ENCODE measurements around the gene SLC49A4. TPM values are rescaled to one million over a fixed set of nuclear protein-coding genes. Genes with fewer than 3 reads are reported as not detected.

Gene SLC49A4
- total RNA-seq, 4 donors from 2014 or later = 12.2 to 21.4 (median 15.9) TPM

- intact Hi-C loops (cut with DNase I) = no loop called here
- no peaks in the 10 kb centered on the region for H3K27me3 ChIP-seq
- H3K36me3 ChIP-seq = no peaks in the 10 kb centered on the region
- TF ChIP-seq POLR2A (IDR thresholded peaks at IDR 0.05) = no peak
- TF ChIP-seq, protein P1, sequence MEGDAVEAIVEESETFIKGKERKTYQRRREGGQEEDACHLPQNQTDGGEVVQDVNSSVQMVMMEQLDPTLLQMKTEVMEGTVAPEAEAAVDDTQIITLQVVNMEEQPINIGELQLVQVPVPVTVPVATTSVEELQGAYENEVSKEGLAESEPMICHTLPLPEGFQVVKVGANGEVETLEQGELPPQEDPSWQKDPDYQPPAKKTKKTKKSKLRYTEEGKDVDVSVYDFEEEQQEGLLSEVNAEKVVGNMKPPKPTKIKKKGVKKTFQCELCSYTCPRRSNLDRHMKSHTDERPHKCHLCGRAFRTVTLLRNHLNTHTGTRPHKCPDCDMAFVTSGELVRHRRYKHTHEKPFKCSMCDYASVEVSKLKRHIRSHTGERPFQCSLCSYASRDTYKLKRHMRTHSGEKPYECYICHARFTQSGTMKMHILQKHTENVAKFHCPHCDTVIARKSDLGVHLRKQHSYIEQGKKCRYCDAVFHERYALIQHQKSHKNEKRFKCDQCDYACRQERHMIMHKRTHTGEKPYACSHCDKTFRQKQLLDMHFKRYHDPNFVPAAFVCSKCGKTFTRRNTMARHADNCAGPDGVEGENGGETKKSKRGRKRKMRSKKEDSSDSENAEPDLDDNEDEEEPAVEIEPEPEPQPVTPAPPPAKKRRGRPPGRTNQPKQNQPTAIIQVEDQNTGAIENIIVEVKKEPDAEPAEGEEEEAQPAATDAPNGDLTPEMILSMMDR (IDR thresholded peaks at IDR 0.05) = no peak
- WGBS, 2 donors = 48 to 51% methylated on average over 3 of the region's 3 CpGs
- peaks cover under 1 to 61% (median 16%) of the 10 kb centered on the region in 3 donors for H3K4me1 ChIP-seq
- H3K4me3 ChIP-seq = no peak overlapping the region
- no peak for DNase-seq
- H3K9me3 ChIP-seq = no peaks in the 10 kb centered on the region
- peak overlapping the region in 3 of 4 donors; percentile 45 to 71 (median 49) for H3K27ac ChIP-seq
These were observed 5.9 kb downstream of the SLC49A4 start for GRCh38 chr3:122800706-122801237.

DNA sequence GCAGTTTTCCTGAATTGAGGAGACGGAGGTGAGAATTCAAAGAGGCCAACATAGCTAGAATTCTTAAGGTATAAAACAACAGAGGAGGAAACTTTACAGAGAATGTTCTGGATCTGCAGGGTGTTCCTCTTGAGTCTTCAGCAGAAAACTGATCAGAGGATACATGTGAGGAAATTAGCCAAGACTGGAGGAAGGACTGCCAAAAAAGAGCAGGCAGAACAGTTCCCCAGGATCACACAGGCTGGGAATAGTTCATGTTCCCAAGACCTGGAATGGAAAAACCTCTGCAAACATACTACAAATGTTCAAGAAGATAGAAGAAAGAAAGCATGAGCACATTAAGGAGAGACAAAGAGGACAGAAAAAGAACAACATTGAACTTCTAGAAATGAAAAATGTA lies 7.5 kb downstream of the SLC49A4 start:
- no peak overlapping the region for H3K27ac ChIP-seq
- H3K36me3 ChIP-seq = peaks cover 0 to 6% (median 0%) of the 10 kb centered on the region in 3 donors
- H3K4me3 ChIP-seq = no peak overlapping the region
- H3K27me3 ChIP-seq = no peaks in the 10 kb centered on the region
- peaks cover 0 to 45% (median 8%) of the 10 kb centered on the region in 3 donors for H3K4me1 ChIP-seq
- no peak for DNase-seq
- H3K9me3 ChIP-seq = no peaks in the 10 kb centered on the region
- TF ChIP-seq POLR2A (IDR thresholded peaks at IDR 0.05) = no peak
- TF ChIP-seq, protein P1 (IDR thresholded peaks at IDR 0.05) = no peak
- WGBS, 2 donors = 92 to 95% methylated on average over 1 of the region's 1 CpG
- intact Hi-C loops (cut with DNase I) = no loop called here

GRCh38 chr3:122803977-122804376 lies 9.1 kb downstream of the SLC49A4 start:
- TF ChIP-seq, protein P1 (IDR thresholded peaks at IDR 0.05) = no peak
- no peak for TF ChIP-seq POLR2A (IDR thresholded peaks at IDR 0.05)
- H3K36me3 ChIP-seq = peaks cover 0 to 22% (median 0%) of the 10 kb centered on the region in 3 donors
- H3K9me3 ChIP-seq = no peaks in the 10 kb centered on the region
- 56 to 97% methylated on average over 2 of the region's 2 CpGs for WGBS, 2 donors
- no peak for DNase-seq
- intact Hi-C loops (cut with DNase I) = no loop called here
- no peak overlapping the region for H3K27ac ChIP-seq
- H3K27me3 ChIP-seq = no peaks in the 10 kb centered on the region
- H3K4me3 ChIP-seq = no peak overlapping the region
- peaks cover 0 to 31% (median 8%) of the 10 kb centered on the region in 3 donors for H3K4me1 ChIP-seq

GRCh38 chr3:122810734-122811133 lies 15.9 kb downstream of the SLC49A4 start:
- Histone ChIP-seq H3K27ac (no peak overlapping the region), H3K4me1 (no peaks in the 10 kb centered on the region), H3K36me3 (peaks cover 0 to 59% (median 0%) of the 10 kb centered on the region in 3 donors), H3K4me3 (no peak overlapping the region), H3K27me3 (no peaks in the 10 kb centered on the region), H3K9me3 (no peaks in the 10 kb centered on the region)
- intact Hi-C loops (cut with DNase I) = no loop called here
- no peak for DNase-seq
- TF ChIP-seq POLR2A (IDR thresholded peaks at IDR 0.05) = no peak

- no peak for DNase-seq
- H3K4me3 ChIP-seq = no peak overlapping the region
- no peaks in the 10 kb centered on the region for H3K9me3 ChIP-seq
- peaks cover 0 to 43% (median 0%) of the 10 kb centered on the region in 3 donors for H3K36me3 ChIP-seq
- no peaks in the 10 kb centered on the region for H3K4me1 ChIP-seq
- TF ChIP-seq, protein P1 (IDR thresholded peaks at IDR 0.05) = no peak
- no peak for TF ChIP-seq POLR2A (IDR thresholded peaks at IDR 0.05)
- no peak overlapping the region for H3K27ac ChIP-seq
- H3K27me3 ChIP-seq = no peaks in the 10 kb centered on the region
- intact Hi-C loops (cut with DNase I) = no loop called here
- 92 to 95% methylated on average over 2 of the region's 2 CpGs for WGBS, 2 donors
These were observed 21.7 kb downstream of the SLC49A4 start for GRCh38 chr3:122816587-122816986.

Data from esophagus squamous epithelium (tissue), 5 donors.